COLO829 (cell line): ENCODE data around the gene APBA2.

Experiments
- DNase-seq: peaks from one replicate; pipeline ENCODE4 v3.0.0; 2012; ENCODE audit warnings: low spot score

Gene APBA2

GRCh38 chr15:28896951-28897350 lies 11.2 kb downstream of the APBA2 start:
- peak; percentile 17 for DNase-seq

- DNase-seq = no peak
Measured at GRCh38 chr15:28897861-28898585, 12.2 kb downstream of the APBA2 start.

GRCh38 chr15:28899061-28899738 lies 13.4 kb downstream of the APBA2 start:
- DNase-seq = no peak

GRCh38 chr15:28900041-28900891 lies 14.5 kb downstream of the APBA2 start:
- DNase-seq = no peak

GRCh38 chr15:28900892-28901586 lies 15.3 kb downstream of the APBA2 start:
- no peak for DNase-seq

GRCh38 chr15:28901587-28901980 lies 15.8 kb downstream of the APBA2 start:
- no peak for DNase-seq

- no peak for DNase-seq
Measured at GRCh38 chr15:28901987-28902745, 16.4 kb downstream of the APBA2 start.

GRCh38 chr15:28902856-28903255 lies 17.1 kb downstream of the APBA2 start:
- DNase-seq = no peak

GRCh38 chr15:28903555-28903954 lies 17.8 kb downstream of the APBA2 start:
- DNase-seq = no peak

GRCh38 chr15:28904003-28904402 lies 18.2 kb downstream of the APBA2 start:
- no peak for DNase-seq

- no peak for DNase-seq
Measured at GRCh38 chr15:28904541-28905315, 19.0 kb downstream of the APBA2 start.

- no peak for DNase-seq
Measured at GRCh38 chr15:28907338-28907960, 21.7 kb downstream of the APBA2 start.

- DNase-seq = no peak
Measured at GRCh38 chr15:28909958-28910500, 24.3 kb downstream of the APBA2 start.

- no peak for DNase-seq
Measured at GRCh38 chr15:28911310-28911931, 25.6 kb downstream of the APBA2 start.

- DNase-seq = no peak
Measured at GRCh38 chr15:28912422-28912821, 26.6 kb downstream of the APBA2 start.

GRCh38 chr15:28913171-28913765 lies 27.5 kb downstream of the APBA2 start:
- no peak for DNase-seq

GRCh38 chr15:28914046-28914445 lies 28.3 kb downstream of the APBA2 start:
- DNase-seq = no peak

- no peak for DNase-seq
Measured at GRCh38 chr15:28914483-28915023, 28.8 kb downstream of the APBA2 start.
